BJ (cell line): Measurements from ENCODE around the gene UGT1A8. TPM values are rescaled to one million over a fixed set of nuclear protein-coding genes. Genes with fewer than 3 reads are reported as not detected.

Experiments
- CTCF ChIA-PET: fragments of 350-600 bp; formaldehyde crosslinking; extraction: SDS; loops from one replicate; lab custom pipeline; 2021; ENCODE audit warnings: antibody characterized with exemption, inconsistent platforms; lab: Yijun Ruan, JAX
- POLR2A ChIA-PET: fragments of 300-600 bp; sonication (Branson Sonifier 250); formaldehyde crosslinking; extraction: SDS; loops from one replicate; lab custom pipeline; 2021; ENCODE audit warnings: antibody characterized with exemption; lab: Charles Lee
- DNase-seq: peaks from one replicate; pipeline ENCODE4 v3.0.0-alpha.2; 2011; ENCODE audit warnings: low read depth
- H3K27me3 ChIP-seq: 2 replicates; pipeline ENCODE4 v1.6.0; 2011; ENCODE audit warnings: low read length; ENCODE audit not compliant: control insufficient read depth, insufficient read depth
- H3K36me3 ChIP-seq: 2 replicates; pipeline ENCODE4 v1.5.1; 2011; ENCODE audit warnings: low read length; ENCODE audit not compliant: control insufficient read depth, insufficient read depth
- H3K4me3 ChIP-seq: 2 replicates; pipeline ENCODE4 v1.5.1; 2011; ENCODE audit warnings: low read depth, mild to moderate bottlenecking, control low read depth, low read length
- CTCF ChIP-seq: IDR thresholded peaks from 2 replicates; pipeline ENCODE4 v1.5.1; 2011; ENCODE audit warnings: low read depth, mild to moderate bottlenecking, control low read depth, inconsistent platforms, low read length, moderate library complexity; ENCODE audit not compliant: insufficient read depth
- polyA plus RNA-seq: library from polyadenylated mRNA; depleted of rRNA; stranded (reverse); fragments of >200 nt; gene quantifications from 2 replicates; pipeline ENCODE4 v1.2.3, GENCODE V29; 2011

Gene UGT1A8
- polyA plus RNA-seq, 1 experiment: not detected

GRCh38 chr2:233778030-233778429, 160.6 kb downstream of the UGT1A8 start, which contains the start of gene MROH2A:
TSS of gene MROH2A (plus strand) at chr2:233778330. CDS start at chr2:233779359, 1,029 bp downstream.
- POLR2A ChIA-PET: no interaction called here
- H3K4me3 ChIP-seq: no peak within 1 kb of the TSS
- no peaks in the 10 kb centered on the region for H3K36me3 ChIP-seq
- CTCF ChIA-PET: no interaction called here
- TF ChIP-seq CTCF: no peak
- no peaks in the 10 kb centered on the region for H3K27me3 ChIP-seq
- DNase-seq: no peak

- no peaks in the 10 kb centered on the region for H3K36me3 ChIP-seq
- ChIA-PET CTCF (no interaction called here), POLR2A (no interaction called here)
- no peak for TF ChIP-seq CTCF
- H3K4me3 ChIP-seq: no peak overlapping the region
- no peaks in the 10 kb centered on the region for H3K27me3 ChIP-seq
- no peak for DNase-seq
Observed at GRCh38 chr2:233779722-233780121, 162.3 kb downstream of the UGT1A8 start.

- Histone ChIP-seq H3K4me3 (no peak overlapping the region), H3K27me3 (no peaks in the 10 kb centered on the region), H3K36me3 (no peaks in the 10 kb centered on the region)
- CTCF ChIA-PET: no interaction called here
- no peak for DNase-seq
- TF ChIP-seq CTCF: no peak
- POLR2A ChIA-PET: no interaction called here
Observed at GRCh38 chr2:233780771-233781170, 163.3 kb downstream of the UGT1A8 start.

GRCh38 chr2:233789554-233789953, 172.1 kb downstream of the UGT1A8 start:
- TF ChIP-seq CTCF: no peak
- Histone ChIP-seq H3K4me3 (no peak overlapping the region), H3K27me3 (no peaks in the 10 kb centered on the region), H3K36me3 (no peaks in the 10 kb centered on the region)
- ChIA-PET CTCF (no interaction called here), POLR2A (no interaction called here)
- no peak for DNase-seq

- ChIA-PET CTCF (no interaction called here), POLR2A (no interaction called here)
- no peak for TF ChIP-seq CTCF
- no peak for DNase-seq
- Histone ChIP-seq H3K36me3 (no peaks in the 10 kb centered on the region), H3K4me3 (no peak overlapping the region), H3K27me3 (no peaks in the 10 kb centered on the region)
Observed at GRCh38 chr2:233791151-233791882, 173.9 kb downstream of the UGT1A8 start.
